Upper lobe of right lung (tissue), 1 donor: Measurements from ENCODE around the gene NUBPL. TPM values are rescaled to one million over a fixed set of nuclear protein-coding genes. Genes with fewer than 3 reads are reported as not detected.

Experiments used
- ATAC-seq: fragments of 200-7000 bp; cut with Tn5 transposase; one replicate; pipeline ENCODE4 v1.9.1; 2020; ENCODE audit warnings: mild to moderate bottlenecking, moderate library complexity
- DNase-seq: peaks from one replicate; pipeline ENCODE4 v3.0.0-alpha.2; 2020
- H3K27ac ChIP-seq: fragments of 200-600 bp; one replicate; pipeline ENCODE4 v1.8.0; 2022
- H3K27me3 ChIP-seq: fragments of 200-600 bp; one replicate; pipeline ENCODE4 v1.8.0; 2022; ENCODE audit warnings: mild to moderate bottlenecking
- H3K36me3 ChIP-seq: fragments of 200-600 bp; one replicate; pipeline ENCODE4 v1.8.0; 2022
- H3K4me1 ChIP-seq: fragments of 200-600 bp; one replicate; pipeline ENCODE4 v1.8.0; 2022
- H3K4me3 ChIP-seq: fragments of 200-600 bp; one replicate; pipeline ENCODE4 v1.8.0; 2022; ENCODE audit warnings: mild to moderate bottlenecking
- H3K9me3 ChIP-seq: fragments of 200-600 bp; one replicate; pipeline ENCODE4 v1.8.0; 2022
- CTCF ChIP-seq: fragments of 200-600 bp; IDR thresholded peaks from one replicate; pipeline ENCODE4 v1.8.0; 2022; ENCODE audit warnings: antibody characterized with exemption
- intact Hi-C: fragments of 100-400 bp; cut with DNase I; formaldehyde crosslinking; loops from one replicate; pipeline ENCODE4 v1.11.0; 2022
- total RNA-seq: library from RNA; stranded (reverse); fragmentation: NEBNext Ultra II Directional; extraction: Animal tissue kit (Norgen Biotek cat#: 25700); gene quantifications from one replicate; pipeline ENCODE4 v1.2.1, GENCODE V29; 2021
- donor health status: DM: no; HTN: yes; CAD: no; lungs with severe emphysema.

NUBPL gene
- total RNA-seq, 1 donor from 2014 or later: 12.1 TPM

GRCh38 chr14:31827325-31827724 is 266.1 kb downstream of the NUBPL start:
- Histone ChIP-seq H3K9me3 (no peaks in the 10 kb centered on the region), H3K27me3 (no peaks in the 10 kb centered on the region), H3K36me3 (no peaks in the 10 kb centered on the region), H3K27ac (no peak overlapping the region), H3K4me3 (no peak overlapping the region), H3K4me1 (no peaks in the 10 kb centered on the region)
- TF ChIP-seq CTCF: no peak
- no peak for DNase-seq
- intact Hi-C loops: no loop called here
- ATAC-seq: no peak

GRCh38 chr14:31828946-31829868 is 268.0 kb downstream of the NUBPL start:
- TF ChIP-seq CTCF: no peak
- no peak for DNase-seq
- no peak for ATAC-seq
- intact Hi-C loops: no loop called here
- no peak overlapping the region for H3K27ac ChIP-seq
- H3K9me3 ChIP-seq: no peaks in the 10 kb centered on the region
- H3K4me1 ChIP-seq: no peaks in the 10 kb centered on the region
- H3K4me3 ChIP-seq: no peak overlapping the region
- H3K27me3 ChIP-seq: no peaks in the 10 kb centered on the region
- no peaks in the 10 kb centered on the region for H3K36me3 ChIP-seq

GRCh38 chr14:31834616-31835015 is 273.4 kb downstream of the NUBPL start:
- no peak for ATAC-seq
- Histone ChIP-seq H3K36me3 (no peaks in the 10 kb centered on the region), H3K27ac (no peak overlapping the region), H3K4me3 (no peak overlapping the region), H3K9me3 (no peaks in the 10 kb centered on the region), H3K27me3 (no peaks in the 10 kb centered on the region), H3K4me1 (no peaks in the 10 kb centered on the region)
- intact Hi-C loops: no loop called here
- DNase-seq: no peak
- no peak for TF ChIP-seq CTCF

- intact Hi-C loops: no loop called here
- Histone ChIP-seq H3K27me3 (no peaks in the 10 kb centered on the region), H3K4me3 (no peak overlapping the region), H3K36me3 (no peaks in the 10 kb centered on the region), H3K4me1 (no peaks in the 10 kb centered on the region), H3K9me3 (no peaks in the 10 kb centered on the region), H3K27ac (no peak overlapping the region)
- TF ChIP-seq CTCF: no peak
- DNase-seq (no peak), ATAC-seq (no peak)
Measured at GRCh38 chr14:31835049-31835448, 273.8 kb downstream of the NUBPL start.

- ATAC-seq (no peak), DNase-seq (no peak)
- no peaks in the 10 kb centered on the region for H3K4me1 ChIP-seq
- no peaks in the 10 kb centered on the region for H3K9me3 ChIP-seq
- H3K27ac ChIP-seq: no peak overlapping the region
- H3K27me3 ChIP-seq: no peaks in the 10 kb centered on the region
- H3K4me3 ChIP-seq: no peak overlapping the region
- TF ChIP-seq CTCF: no peak
- intact Hi-C loops: no loop called here
- no peaks in the 10 kb centered on the region for H3K36me3 ChIP-seq
Measured at GRCh38 chr14:31837031-31837430, 275.8 kb downstream of the NUBPL start.
